NT2/D1 (cell line): ENCODE measurements around the gene MARCHF2.

Experiments
- DNase-seq: peaks from one replicate; pipeline ENCODE4 v3.0.0-alpha.2; 2011; ENCODE audit warnings: low read depth, low spot score
- H3K27me3 ChIP-seq: 2 replicates; pipeline ENCODE4 v1.6.0; 2011; ENCODE audit warnings: mild to moderate bottlenecking; ENCODE audit not compliant: insufficient read length, insufficient read depth
- H3K36me3 ChIP-seq: 2 replicates; pipeline ENCODE4 v1.6.1; 2011; ENCODE audit warnings: mild to moderate bottlenecking, low read length, mixed read lengths; ENCODE audit not compliant: insufficient read depth, insufficient read length
- H3K4me1 ChIP-seq: 2 replicates; pipeline ENCODE4 v1.5.1; 2011; ENCODE audit not compliant: insufficient read depth, insufficient read length
- H3K4me3 ChIP-seq: 2 replicates; pipeline ENCODE4 v1.5.1; 2011; ENCODE audit warnings: low read depth; ENCODE audit not compliant: insufficient read length
- H3K9ac ChIP-seq: 2 replicates; pipeline ENCODE4 v1.6.0; 2011; ENCODE audit warnings: low read depth; ENCODE audit not compliant: insufficient read length
- H3K9me3 ChIP-seq: 2 replicates; pipeline ENCODE4 v1.5.1; 2011; ENCODE audit warnings: mild to moderate bottlenecking, low read length; ENCODE audit not compliant: insufficient read depth
- SUZ12 ChIP-seq: IDR thresholded peaks from 2 replicates; pipeline ENCODE4 v1.6.1; 2011; ENCODE audit not compliant: insufficient read length, insufficient read depth; ENCODE audit errors: extremely low read depth
- YY1 ChIP-seq: IDR thresholded peaks from 2 replicates; pipeline ENCODE4 v1.6.1; 2011; ENCODE audit not compliant: insufficient read length, insufficient read depth
- ZNF274 ChIP-seq: IDR thresholded peaks from 2 replicates; pipeline ENCODE4 v1.6.1; 2011; ENCODE audit warnings: mild to moderate bottlenecking, low read depth, low read length

MARCHF2 gene

GRCh38 chr19:8453616-8454015 is 40.5 kb downstream of the MARCHF2 start:
- H3K4me1 ChIP-seq, result no peaks in the 10 kb centered on the region
- no peak for DNase-seq
- H3K9ac ChIP-seq, result no peak overlapping the region
- no peak overlapping the region for H3K4me3 ChIP-seq
- no peak for TF ChIP-seq ZNF274
- no peak for TF ChIP-seq YY1
- TF ChIP-seq SUZ12, result no peak
- no peaks in the 10 kb centered on the region for H3K9me3 ChIP-seq
- H3K36me3 ChIP-seq, result peaks cover 71% of the 10 kb centered on the region
- H3K27me3 ChIP-seq, result no peaks in the 10 kb centered on the region

GRCh38 chr19:8454218-8454617 is 41.1 kb downstream of the MARCHF2 start:
- no peak for DNase-seq
- no peak for TF ChIP-seq SUZ12
- no peak for TF ChIP-seq YY1
- TF ChIP-seq ZNF274, result no peak
- no peak overlapping the region for H3K9ac ChIP-seq
- no peaks in the 10 kb centered on the region for H3K4me1 ChIP-seq
- no peaks in the 10 kb centered on the region for H3K9me3 ChIP-seq
- H3K36me3 ChIP-seq, result peaks cover 72% of the 10 kb centered on the region
- no peaks in the 10 kb centered on the region for H3K27me3 ChIP-seq
- H3K4me3 ChIP-seq, result no peak overlapping the region

- no peak overlapping the region for H3K4me3 ChIP-seq
- TF ChIP-seq SUZ12 (no peak), YY1 (no peak), ZNF274 (no peak)
- DNase-seq, result no peak
- no peaks in the 10 kb centered on the region for H3K4me1 ChIP-seq
- H3K36me3 ChIP-seq, result peaks cover 71% of the 10 kb centered on the region
- no peak overlapping the region for H3K9ac ChIP-seq
- no peaks in the 10 kb centered on the region for H3K27me3 ChIP-seq
- H3K9me3 ChIP-seq, result no peaks in the 10 kb centered on the region
Measured at GRCh38 chr19:8455018-8455417, 41.9 kb downstream of the MARCHF2 start.

GRCh38 chr19:8456064-8456463 is 43.0 kb downstream of the MARCHF2 start:
- DNase-seq, result no peak
- H3K36me3 ChIP-seq, result peaks cover 74% of the 10 kb centered on the region
- no peaks in the 10 kb centered on the region for H3K9me3 ChIP-seq
- no peak overlapping the region for H3K4me3 ChIP-seq
- no peak overlapping the region for H3K9ac ChIP-seq
- no peak for TF ChIP-seq ZNF274
- no peaks in the 10 kb centered on the region for H3K27me3 ChIP-seq
- no peaks in the 10 kb centered on the region for H3K4me1 ChIP-seq

- Histone ChIP-seq H3K9ac (no peak overlapping the region), H3K27me3 (no peaks in the 10 kb centered on the region), H3K36me3 (peaks cover 76% of the 10 kb centered on the region), H3K4me3 (no peak overlapping the region), H3K9me3 (no peaks in the 10 kb centered on the region), H3K4me1 (no peaks in the 10 kb centered on the region)
- TF ChIP-seq YY1 (no peak), ZNF274 (no peak), SUZ12 (no peak)
- DNase-seq, result no peak
Measured at GRCh38 chr19:8457209-8457608, 44.1 kb downstream of the MARCHF2 start.

GRCh38 chr19:8457827-8458226 is 44.7 kb downstream of the MARCHF2 start:
- TF ChIP-seq ZNF274, result no peak
- no peak for TF ChIP-seq YY1
- no peak for TF ChIP-seq SUZ12
- Histone ChIP-seq H3K9ac (no peak overlapping the region), H3K36me3 (peaks cover 77% of the 10 kb centered on the region), H3K27me3 (no peaks in the 10 kb centered on the region), H3K9me3 (no peaks in the 10 kb centered on the region), H3K4me1 (no peaks in the 10 kb centered on the region), H3K4me3 (no peak overlapping the region)
- DNase-seq, result no peak

- H3K9ac ChIP-seq, result no peak overlapping the region
Measured at GRCh38 chr19:8458380-8458779, 45.3 kb downstream of the MARCHF2 start.

GRCh38 chr19:8459095-8459494 is 46.0 kb downstream of the MARCHF2 start:
- TF ChIP-seq ZNF274 (no peak), SUZ12 (no peak), YY1 (no peak)
- Histone ChIP-seq H3K9me3 (no peaks in the 10 kb centered on the region), H3K27me3 (no peaks in the 10 kb centered on the region), H3K9ac (no peak overlapping the region), H3K4me3 (no peak overlapping the region), H3K36me3 (peaks cover 82% of the 10 kb centered on the region), H3K4me1 (no peaks in the 10 kb centered on the region)
- no peak for DNase-seq

More at GRCh38 chr19:8458380-8458779, 45.3 kb downstream of the MARCHF2 start:
- Histone ChIP-seq H3K9me3 (no peaks in the 10 kb centered on the region), H3K27me3 (no peaks in the 10 kb centered on the region), H3K36me3 (peaks cover 81% of the 10 kb centered on the region), H3K4me3 (no peak overlapping the region), H3K4me1 (no peaks in the 10 kb centered on the region)
- TF ChIP-seq ZNF274 (no peak), SUZ12 (no peak), YY1 (no peak)
- no peak for DNase-seq
